ENCODE results near the gene RNF214. TPM values are rescaled to one million over a fixed set of nuclear protein-coding genes. Genes with fewer than 3 reads are reported as not detected.

RNF214 gene
- total and polyA plus RNA-seq, 3 donors from 2014 or later: 37.8 to 48.9 (median 44.9) TPM

DNA sequence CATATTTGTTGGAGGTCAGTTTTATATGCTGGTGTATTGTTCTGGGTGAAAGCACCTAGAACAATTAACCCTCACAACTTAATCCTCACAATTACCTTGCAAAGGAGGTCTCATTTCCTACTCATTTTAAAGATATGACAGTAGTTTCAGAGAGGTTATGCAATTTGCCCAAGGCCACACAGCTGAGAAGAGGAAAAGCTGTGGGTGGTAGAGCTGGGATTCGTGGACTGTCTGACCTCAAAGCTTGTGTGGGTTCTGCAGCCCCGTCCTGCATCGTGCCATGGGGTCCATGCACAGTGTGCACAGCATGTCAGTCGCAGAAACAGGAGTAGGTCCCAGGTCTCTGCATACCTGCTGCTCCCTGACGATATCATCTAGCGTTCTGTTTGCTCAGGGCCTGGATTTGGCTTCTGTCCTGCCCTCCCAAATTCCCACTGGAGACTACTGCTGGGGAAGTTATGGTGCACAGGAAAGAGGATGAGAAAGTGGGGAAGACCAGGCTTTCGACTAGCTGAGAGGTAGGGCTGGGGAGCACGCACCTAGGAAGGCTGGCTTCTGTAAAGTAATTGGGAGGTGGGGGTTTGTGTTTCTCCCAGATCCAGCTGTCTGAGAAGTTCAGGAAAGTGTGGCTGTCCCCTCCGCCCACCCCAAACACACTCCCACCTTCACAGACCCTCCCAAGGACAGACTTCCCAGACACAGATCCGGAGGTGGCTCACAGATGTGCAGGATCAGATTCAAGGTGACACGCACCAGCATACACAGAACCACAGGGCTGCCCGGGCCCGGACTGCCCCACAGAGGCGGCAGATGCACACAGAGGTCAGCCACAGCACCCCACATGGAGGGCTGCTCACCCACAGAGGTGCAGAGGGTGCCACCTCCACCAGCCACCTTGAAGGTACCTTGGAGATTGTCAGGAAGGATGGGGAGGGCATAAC is 81.6 kb downstream of the RNF214 start:
- intact Hi-C loops (cut with DNase I; ENCODE audit: low total_unique reads): no loop called here
- no peak for DNase-seq
- no peak for TF ChIP-seq CTCF (IDR thresholded peaks at IDR 0.05)
- TF ChIP-seq POLR2A (IDR thresholded peaks at IDR 0.05): no peak
- no peak overlapping the region for H3K27ac ChIP-seq
- WGBS, 2 donors: 63 to 68% methylated on average over 9 to 14 of the region's 14 CpGs
- H3K9me3 ChIP-seq: no peaks in the 10 kb centered on the region
- no peaks in the 10 kb centered on the region for H3K27me3 ChIP-seq
- no peak overlapping the region for H3K4me3 ChIP-seq
- no peaks in the 10 kb centered on the region for H3K36me3 ChIP-seq (ENCODE audit: low read depth, missing control alignments)
- H3K4me1 ChIP-seq: peaks cover 20% of the 10 kb centered on the region

DNA sequence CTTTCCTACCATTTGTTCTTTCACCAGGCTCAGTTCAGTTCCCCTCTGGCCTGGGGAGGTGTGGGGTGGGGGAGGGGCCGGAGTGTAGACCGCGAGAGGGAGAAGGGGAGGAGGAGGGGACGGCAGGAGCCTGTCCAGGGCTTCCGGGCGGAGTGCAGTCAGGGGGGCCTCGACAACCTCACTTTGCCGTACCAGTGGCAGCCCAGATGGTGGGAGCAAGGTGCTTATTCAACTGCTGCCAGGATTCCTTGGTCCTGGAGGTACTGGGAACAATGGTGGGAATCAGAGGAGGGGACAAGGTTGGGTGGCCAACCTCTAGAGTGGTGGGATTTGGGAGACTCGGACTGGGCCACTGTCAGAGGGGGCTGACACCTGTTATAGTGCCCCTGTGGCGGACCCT is 82.4 kb downstream of the RNF214 start:
- no peak for DNase-seq
- intact Hi-C loops (cut with DNase I; ENCODE audit: low total_unique reads): no loop called here
- Histone ChIP-seq H3K4me3 (peak overlapping the region in 1 of 2 donors; percentile 67), H3K27ac (no peak overlapping the region), H3K9me3 (no peaks in the 10 kb centered on the region), H3K4me1 (peaks cover 20% of the 10 kb centered on the region), H3K36me3 (ENCODE audit: low read depth, missing control alignments) (no peaks in the 10 kb centered on the region), H3K27me3 (no peaks in the 10 kb centered on the region)
- 14 to 18% methylated on average over 10 of the region's 10 CpGs for WGBS, 2 donors
- TF ChIP-seq CTCF (IDR thresholded peaks at IDR 0.05): no peak
- TF ChIP-seq POLR2A (IDR thresholded peaks at IDR 0.05): no peak

DNA sequence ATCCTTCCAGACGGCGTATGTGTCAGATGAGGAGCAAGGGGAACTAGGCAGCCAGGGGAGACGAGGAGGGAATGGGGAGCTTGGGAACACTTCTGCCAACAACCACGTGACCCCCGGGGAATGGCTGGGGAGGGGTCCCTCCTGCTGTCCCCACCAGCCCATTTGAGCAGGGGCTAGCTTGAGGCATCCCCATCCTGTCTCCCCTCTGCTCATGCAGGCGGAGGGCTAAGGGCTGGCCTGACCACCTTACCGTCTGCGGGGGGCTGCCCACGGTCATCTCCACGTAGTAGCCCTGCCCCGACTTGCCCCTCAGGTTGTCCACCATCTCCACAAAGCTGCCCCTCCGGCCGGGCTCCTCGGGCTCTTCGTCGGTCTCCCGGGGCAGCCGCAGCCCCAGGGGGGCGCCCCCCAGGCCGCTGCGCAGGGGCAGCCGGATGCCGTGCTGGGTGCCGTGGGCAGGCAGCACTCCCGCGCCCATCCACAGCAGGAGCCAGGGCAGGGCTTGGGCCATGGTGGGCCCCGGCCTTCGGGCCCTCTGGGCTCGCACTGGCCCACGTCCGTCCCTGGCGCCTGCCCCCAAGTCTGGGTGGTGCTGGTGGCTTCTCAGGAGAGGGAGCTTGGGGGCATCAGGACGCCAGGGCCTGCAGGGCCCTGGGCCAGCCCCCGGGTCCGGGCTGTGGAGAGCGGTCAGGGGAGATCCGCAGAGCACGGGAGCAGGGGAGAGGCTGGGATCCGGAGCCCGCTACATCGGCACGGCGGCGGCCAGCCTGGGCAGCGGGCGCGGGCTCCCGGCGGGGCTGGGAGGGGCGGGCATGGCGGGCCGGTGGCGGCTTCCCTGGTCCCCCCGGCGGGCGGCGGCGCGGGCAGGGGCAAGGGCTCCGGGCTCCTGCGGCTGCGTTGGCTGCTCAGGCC is 83.1 kb downstream of the RNF214 start:
- 4 to 5% methylated on average over 15 to 17 of the region's 62 CpGs for WGBS, 2 donors
- peaks cover 20% of the 10 kb centered on the region for H3K4me1 ChIP-seq
- H3K9me3 ChIP-seq: no peaks in the 10 kb centered on the region
- no peaks in the 10 kb centered on the region for H3K36me3 ChIP-seq (ENCODE audit: low read depth, missing control alignments)
- no peak for DNase-seq
- intact Hi-C loops (cut with DNase I; ENCODE audit: low total_unique reads): no loop called here
- no peak for TF ChIP-seq CTCF (IDR thresholded peaks at IDR 0.05)
- no peak for TF ChIP-seq POLR2A (IDR thresholded peaks at IDR 0.05)
- H3K27me3 ChIP-seq: no peaks in the 10 kb centered on the region
- H3K27ac ChIP-seq: peak overlapping the region in 1 of 2 donors; percentile 50
- H3K4me3 ChIP-seq: peak overlapping the region; percentile 67 to 74

DNA sequence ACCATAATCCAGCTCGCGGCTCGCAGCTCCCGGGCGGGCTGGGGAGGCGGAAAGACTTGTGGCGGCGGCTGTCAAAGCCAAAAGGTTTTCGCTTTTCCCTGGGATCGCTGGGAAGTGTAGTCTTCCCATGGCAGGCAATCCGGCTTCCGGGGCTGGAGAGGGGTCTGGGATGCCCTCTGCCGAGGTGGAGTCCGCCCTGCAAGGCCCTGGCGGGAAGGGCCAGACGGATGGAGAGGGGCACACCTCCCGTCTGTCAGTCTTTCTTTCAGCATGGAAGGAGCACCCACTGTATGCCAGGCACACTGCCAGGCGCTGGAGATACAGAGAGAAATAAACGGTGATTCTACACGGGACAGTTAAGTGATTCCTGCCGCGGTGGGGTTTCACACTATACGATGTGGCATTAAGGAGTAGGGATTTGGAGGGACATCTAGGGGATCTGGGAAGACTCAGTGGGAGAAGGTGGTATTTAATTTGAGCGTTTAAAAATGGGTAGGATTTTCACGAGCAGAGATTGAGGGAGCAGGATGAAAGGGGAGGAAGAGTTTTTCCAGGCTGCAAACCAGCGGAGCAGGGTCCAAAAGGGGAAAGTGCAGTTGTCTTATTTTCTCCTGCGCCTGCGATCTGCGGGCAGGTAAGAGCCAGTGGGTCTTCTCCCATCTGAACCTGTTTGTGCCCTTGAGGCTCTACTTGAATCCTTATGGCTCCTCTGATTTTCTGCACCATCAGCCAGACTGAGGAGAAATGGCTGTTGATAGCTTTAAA is 83.9 kb downstream of the RNF214 start, which contains the start of gene BACE1:
Gene BACE1, minus strand, starts transcription at position 60 of the 765 bp plus-strand sequence. CDS start 461 bp downstream, outside the sequence.
- peak; percentile 89 for DNase-seq
- intact Hi-C loops (cut with DNase I; ENCODE audit: low total_unique reads): no loop called here
- WGBS, 2 donors: 4 to 7% methylated on average over 13 to 29 of the region's 29 CpGs

More for the DNA sequence above, 83.9 kb downstream of the RNF214 start, which contains the start of gene BACE1:
- Histone ChIP-seq H3K9me3 (no peaks in the 10 kb centered on the region), H3K36me3 (ENCODE audit: low read depth, missing control alignments) (no peaks in the 10 kb centered on the region), H3K27ac (peak within 1 kb of the TSS in 1 of 2 donors; percentile 50), H3K4me3 (peak within 1 kb of the TSS; percentile 67 to 74), H3K27me3 (no peaks in the 10 kb centered on the region), H3K4me1 (peaks cover 20% of the 10 kb centered on the region)
- TF ChIP-seq POLR2A (IDR thresholded peaks at IDR 0.05) (no peak), CTCF (IDR thresholded peaks at IDR 0.05) (peak; percentile 24 to 40 (median 31))
